Chondrocyte (in vitro differentiated cells): Measurements from ENCODE around the gene SLC47A1. TPM values are rescaled to one million over a fixed set of nuclear protein-coding genes. Genes with fewer than 3 reads are reported as not detected.
A peak's percentile ranks its signal among the peaks of the same experiment; 100 is the strongest.
"Not testable (repeated sequence)": the region's sequence is repeated elsewhere in the genome, so short reads cannot be mapped to it uniquely, and the experiment has no call there.

Experiments
- DNase-seq: peaks from one replicate; pipeline ENCODE4 v3.0.0; 2021; ENCODE audit warnings: mixed read lengths, low spot score
- H3K27ac Mint-ChIP-seq: one replicate; pipeline ENCODE4 v1.8.0; 2021; ENCODE audit warnings: mild to moderate bottlenecking, moderate library complexity, mixed read lengths; ENCODE audit not compliant: unreplicated experiment
- H3K27me3 Mint-ChIP-seq: 2 replicates; pipeline ENCODE4 v1.8.0; 2021; ENCODE audit warnings: low read depth, mixed read lengths
- H3K36me3 Mint-ChIP-seq: 2 replicates; pipeline ENCODE4 v1.8.0; 2021; ENCODE audit warnings: low read depth, mixed read lengths
- H3K4me1 Mint-ChIP-seq: 2 replicates; pipeline ENCODE4 v1.8.0; 2021; ENCODE audit warnings: low read depth, mild to moderate bottlenecking, mixed read lengths
- H3K4me3 Mint-ChIP-seq: one replicate; pipeline ENCODE4 v1.8.0; 2021; ENCODE audit warnings: mild to moderate bottlenecking, moderate library complexity, mixed read lengths; ENCODE audit not compliant: unreplicated experiment
- H3K9me3 Mint-ChIP-seq: 2 replicates; pipeline ENCODE4 v1.8.0; 2021; ENCODE audit warnings: low read depth, mixed read lengths
- CTCF ChIP-seq: fragments of 200-600 bp; sonication (generic); IDR thresholded peaks from 2 replicates; pipeline ENCODE4 v1.5.0; 2021; ENCODE audit warnings: antibody characterized with exemption, mild to moderate bottlenecking, moderate library complexity
- total RNA-seq: library from RNA; stranded (reverse); gene quantifications from 3 replicates; pipeline ENCODE4 v1.2.1, GENCODE V29; 2021

SLC47A1 gene
- total RNA-seq, 1 donor from 2014 or later = 1.7 TPM

GRCh38 chr17:19579867-19580565, 46.4 kb downstream of the SLC47A1 start:
- peaks cover 4% of the 10 kb centered on the region for H3K4me1 Mint-ChIP-seq
- no peaks in the 10 kb centered on the region for H3K36me3 Mint-ChIP-seq
- peaks cover 2% of the 10 kb centered on the region for H3K27me3 Mint-ChIP-seq

GRCh38 chr17:19580566-19580920, 46.9 kb downstream of the SLC47A1 start:
- H3K27me3 Mint-ChIP-seq, H3K27ac Mint-ChIP-seq, H3K9me3 Mint-ChIP-seq, H3K4me1 Mint-ChIP-seq, DNase-seq, H3K36me3 Mint-ChIP-seq: not testable (repeated sequence)
- peak overlapping the region; percentile 75 for H3K4me3 Mint-ChIP-seq

More at GRCh38 chr17:19579867-19580565, 46.4 kb downstream of the SLC47A1 start:
- peak; percentile 27 for TF ChIP-seq CTCF
- Mint-ChIP-seq H3K27ac (no peak overlapping the region), H3K4me3 (peak overlapping the region; percentile 75), H3K9me3 (no peaks in the 10 kb centered on the region)
- DNase-seq = no peak

GRCh38 chr17:19582152-19582551, 48.5 kb downstream of the SLC47A1 start:
- not testable (repeated sequence) for H3K36me3 Mint-ChIP-seq, H3K4me3 Mint-ChIP-seq, H3K27me3 Mint-ChIP-seq, H3K4me1 Mint-ChIP-seq, DNase-seq, H3K27ac Mint-ChIP-seq, H3K9me3 Mint-ChIP-seq

- no peak for DNase-seq
- H3K36me3 Mint-ChIP-seq = no peaks in the 10 kb centered on the region
- H3K4me3 Mint-ChIP-seq = no peak overlapping the region
- no peaks in the 10 kb centered on the region for H3K9me3 Mint-ChIP-seq
- peaks cover 4% of the 10 kb centered on the region for H3K4me1 Mint-ChIP-seq
- H3K27ac Mint-ChIP-seq = no peak overlapping the region
- H3K27me3 Mint-ChIP-seq = peaks cover 2% of the 10 kb centered on the region
- no peak for TF ChIP-seq CTCF
These were observed 50.2 kb downstream of the SLC47A1 start for GRCh38 chr17:19583871-19584270.

- Mint-ChIP-seq H3K27ac (no peak overlapping the region), H3K9me3 (no peaks in the 10 kb centered on the region), H3K4me1 (no peaks in the 10 kb centered on the region), H3K4me3 (no peak overlapping the region), H3K36me3 (peaks cover 1% of the 10 kb centered on the region), H3K27me3 (peaks cover 10% of the 10 kb centered on the region)
- no peak for DNase-seq
- TF ChIP-seq CTCF = no peak
These were observed 56.8 kb downstream of the SLC47A1 start for GRCh38 chr17:19590451-19590850.

- H3K27ac Mint-ChIP-seq = no peak overlapping the region
- no peaks in the 10 kb centered on the region for H3K4me1 Mint-ChIP-seq
- no peaks in the 10 kb centered on the region for H3K9me3 Mint-ChIP-seq
- TF ChIP-seq CTCF = no peak
- DNase-seq = no peak
- H3K36me3 Mint-ChIP-seq = peaks cover 1% of the 10 kb centered on the region
- H3K4me3 Mint-ChIP-seq = no peak overlapping the region
- peaks cover 10% of the 10 kb centered on the region for H3K27me3 Mint-ChIP-seq
These were observed 57.4 kb downstream of the SLC47A1 start for GRCh38 chr17:19590912-19591551.
